Ascending aorta (tissue), 2 donors: ENCODE measurements around the gene DIP2C. TPM values are rescaled to one million over a fixed set of nuclear protein-coding genes. Genes with fewer than 3 reads are reported as not detected.
A peak's percentile ranks its signal among the peaks of the same experiment; 100 is the strongest.

Experiments
- DNase-seq, 2 donors: peaks; one replicate each; pipeline ENCODE4 v3.0.0-alpha.2; 2019; ENCODE audit warnings: low spot score in 2 of 2
- H3K27ac ChIP-seq, 2 donors: fragments of 200-600 bp; sonication (generic); one replicate each; pipeline ENCODE4 v1.5.1; 2016 to 2017; ENCODE audit warnings: mild to moderate bottlenecking in 1 of 2
- H3K27me3 ChIP-seq: fragments of 200-600 bp; sonication (generic); one replicate; pipeline ENCODE4 v1.5.1; 2017
- H3K36me3 ChIP-seq, 2 donors: fragments of 200-600 bp; sonication (generic); one replicate each; pipeline ENCODE4 v1.5.1; 2016
- H3K4me1 ChIP-seq, 2 donors: fragments of 200-600 bp; sonication (generic); one replicate each; pipeline ENCODE4 v1.5.1; 2016 to 2017; ENCODE audit warnings: mild to moderate bottlenecking in 1 of 2
- H3K4me3 ChIP-seq, 2 donors: fragments of 200-600 bp; sonication (generic); one replicate each; pipeline ENCODE4 v1.5.1; 2016 to 2017; ENCODE audit warnings: mild to moderate bottlenecking in 1 of 2
- H3K9me3 ChIP-seq, 2 donors: fragments of 200-600 bp; sonication (generic); one replicate each; pipeline ENCODE4 v1.5.1; 2016
- CTCF ChIP-seq, 3 experiments: fragments of 200-600 bp in 2 of 3; fragments of 450-650 bp in 1 of 3; sonication (generic) in 2 of 3; IDR thresholded peaks; one replicate each; pipeline ENCODE4 v1.5.1; 2016 to 2019; ENCODE audit warnings: antibody characterized with exemption in 3 of 3, mild to moderate bottlenecking in 1 of 3, moderate library complexity in 1 of 3
- intact Hi-C: fragments of 100-400 bp; cut with DNase I; formaldehyde crosslinking; loops from one replicate; pipeline ENCODE4 v1.15.1; 2023
- total RNA-seq: library from RNA; depleted of rRNA; stranded (reverse); fragments of >200 nt; gene quantifications from one replicate; pipeline ENCODE4 v1.1.0, GENCODE V29; 2016

DIP2C gene
- total RNA-seq, 1 donor from 2014 or later, result 14.7 TPM

- intact Hi-C loops, result no loop called here
- DNase-seq, result no peak
- no peak overlapping the region for H3K27ac ChIP-seq
- H3K4me1 ChIP-seq, result peaks cover 3 to 12% of the 10 kb centered on the region in 2 donors
- no peak overlapping the region for H3K4me3 ChIP-seq
- no peaks in the 10 kb centered on the region for H3K9me3 ChIP-seq
- no peak for TF ChIP-seq CTCF (IDR thresholded peaks at IDR 0.05)
- peaks cover 0 to 14% of the 10 kb centered on the region in 2 donors for H3K36me3 ChIP-seq
- no peaks in the 10 kb centered on the region for H3K27me3 ChIP-seq
These were observed 266.8 kb downstream of the DIP2C start for GRCh38 chr10:422675-423074.

GRCh38 chr10:422241-422640, 267.2 kb downstream of the DIP2C start:
- Histone ChIP-seq H3K4me1 (peaks cover 3 to 12% of the 10 kb centered on the region in 2 donors), H3K36me3 (peaks cover 0 to 14% of the 10 kb centered on the region in 2 donors), H3K27ac (peak overlapping the region; percentile 67 to 73), H3K4me3 (no peak overlapping the region), H3K9me3 (no peaks in the 10 kb centered on the region), H3K27me3 (no peaks in the 10 kb centered on the region)
- no peak for TF ChIP-seq CTCF (IDR thresholded peaks at IDR 0.05)
- intact Hi-C loops, result no loop called here
- DNase-seq, result no peak

GRCh38 chr10:421170-421569, 268.3 kb downstream of the DIP2C start:
- H3K27me3 ChIP-seq, result no peaks in the 10 kb centered on the region
- no peak for DNase-seq
- peak overlapping the region; percentile 67 to 73 for H3K27ac ChIP-seq
- peaks cover 0 to 14% of the 10 kb centered on the region in 2 donors for H3K36me3 ChIP-seq
- peak overlapping the region; percentile 21 to 40 for H3K4me3 ChIP-seq
- no peaks in the 10 kb centered on the region for H3K9me3 ChIP-seq
- peaks cover 3 to 12% of the 10 kb centered on the region in 2 donors for H3K4me1 ChIP-seq
- intact Hi-C loops, result no loop called here
- TF ChIP-seq CTCF (IDR thresholded peaks at IDR 0.05), result peak in 2 of 3 experiments; percentile 25 to 40

- peaks cover 0 to 15% of the 10 kb centered on the region in 2 donors for H3K36me3 ChIP-seq
- H3K4me1 ChIP-seq, result peaks cover 3 to 12% of the 10 kb centered on the region in 2 donors
- H3K27ac ChIP-seq, result peak overlapping the region; percentile 67 to 73
- H3K9me3 ChIP-seq, result no peaks in the 10 kb centered on the region
- H3K4me3 ChIP-seq, result peak overlapping the region; percentile 21 to 40
- intact Hi-C loops, result no loop called here
- H3K27me3 ChIP-seq, result no peaks in the 10 kb centered on the region
- no peak for TF ChIP-seq CTCF (IDR thresholded peaks at IDR 0.05)
- peak; percentile 69 to 92 for DNase-seq
These were observed 269.0 kb downstream of the DIP2C start for GRCh38 chr10:420154-421121.

GRCh38 chr10:418894-419293, 270.6 kb downstream of the DIP2C start:
- no peak overlapping the region for H3K27ac ChIP-seq
- H3K4me1 ChIP-seq, result peaks cover 3 to 12% of the 10 kb centered on the region in 2 donors
- DNase-seq, result no peak
- no peaks in the 10 kb centered on the region for H3K27me3 ChIP-seq
- H3K9me3 ChIP-seq, result no peaks in the 10 kb centered on the region
- peaks cover 5 to 24% of the 10 kb centered on the region in 2 donors for H3K36me3 ChIP-seq
- no peak for TF ChIP-seq CTCF (IDR thresholded peaks at IDR 0.05)
- no peak overlapping the region for H3K4me3 ChIP-seq
- intact Hi-C loops, result no loop called here
